OCI-LY3 (cell line): ENCODE measurements around the gene ZNF518B.

Experiments used
- H2AFZ ChIP-seq: fragments of 200-600, 300-600 bp; shearing (Covaris generic); 2 replicates; pipeline ENCODE4 v1.6.0; 2014; ENCODE audit warnings: antibody characterized with exemption, low read depth, low read length
- H3K27ac ChIP-seq: fragments of 200-600, 300-600 bp; sonication (generic); 2 replicates; pipeline ENCODE4 v1.5.1; 2014; ENCODE audit warnings: mild to moderate bottlenecking, low read length, moderate library complexity, mixed read lengths
- H3K27me3 ChIP-seq: fragments of 200-600, 300-600 bp; sonication (generic); 2 replicates; pipeline ENCODE4 v1.6.1; 2014; ENCODE audit warnings: low read depth, low read length, mixed read lengths
- H3K36me3 ChIP-seq: fragments of 200-600, 300-600 bp; sonication (generic); replicated peaks from 2 replicates; pipeline ENCODE3; 2014; ENCODE audit warnings: low read depth, low read length, mixed read lengths
- H3K4me1 ChIP-seq: fragments of 300-600, 200-600 bp; sonication (generic); 2 replicates; pipeline ENCODE4 v1.6.1; 2014; ENCODE audit warnings: low read length, mixed read lengths
- H3K4me2 ChIP-seq: fragments of 200-600, 300-600 bp; sonication (generic); 2 replicates; pipeline ENCODE4 v1.6.1; 2014; ENCODE audit warnings: low read length, mixed read lengths
- H3K4me3 ChIP-seq: fragments of 300-600, 200-600 bp; sonication (generic); 2 replicates; pipeline ENCODE4 v1.5.1; 2014; ENCODE audit warnings: antibody characterized with exemption, mild to moderate bottlenecking, low read length, moderate library complexity
- H3K79me2 ChIP-seq: fragments of 300-600, 200-600 bp; shearing (Covaris generic); 2 replicates; pipeline ENCODE4 v1.6.1; 2014; ENCODE audit warnings: mild to moderate bottlenecking, low read length, mixed read lengths
- H3K9ac ChIP-seq: fragments of 300-600, 200-600 bp; shearing (Covaris generic); 2 replicates; pipeline ENCODE4 v1.6.0; 2014; ENCODE audit warnings: mild to moderate bottlenecking, low read length, moderate library complexity
- H3K9me3 ChIP-seq: fragments of 200-600, 300-600 bp; shearing (Covaris generic); 2 replicates; pipeline ENCODE4 v1.6.1; 2014; ENCODE audit warnings: low read length, mixed read lengths; ENCODE audit not compliant: insufficient read depth
- H4K20me1 ChIP-seq: fragments of 200-600, 300-600 bp; sonication (generic); 2 replicates; pipeline ENCODE4 v1.6.1; 2016; ENCODE audit warnings: low read length, mixed read lengths; ENCODE audit not compliant: insufficient read depth
- EZH2phosphoT487 ChIP-seq: fragments of 200-600 bp; shearing (Covaris generic); IDR thresholded peaks from 2 replicates; pipeline ENCODE4 v1.6.1; 2018; ENCODE audit warnings: antibody characterized with exemption, mixed run types, low read depth
- TF ChIP-seq, protein P1 (sequence below): fragments of 200-600, 300-600 bp; sonication (generic); IDR thresholded peaks from 2 replicates; pipeline ENCODE4 v1.5.1; 2014; ENCODE audit warnings: antibody characterized with exemption, low read length, low read depth

Gene ZNF518B

DNA sequence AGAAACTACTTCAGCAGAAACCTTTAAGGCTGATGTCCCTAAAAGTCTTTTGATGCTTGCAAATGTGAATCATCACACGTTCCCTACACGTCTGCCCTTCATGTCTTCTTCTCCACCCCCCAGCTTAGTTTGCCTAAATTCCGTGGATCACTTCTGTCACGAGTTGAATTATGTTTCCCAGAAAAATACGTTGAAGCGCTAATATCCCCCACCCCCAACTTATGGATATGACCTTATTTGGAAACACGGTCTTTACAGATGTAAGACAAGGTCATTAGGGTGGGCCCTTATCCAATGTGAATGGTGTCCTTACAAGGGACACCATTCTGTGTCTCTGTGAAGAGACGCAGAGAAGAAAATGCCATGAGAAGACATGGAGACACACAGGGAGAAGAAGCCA is 2.1 kb upstream of the ZNF518B start:
- no peaks in the 10 kb centered on the region for H3K9me3 ChIP-seq
- H3K9ac ChIP-seq = no peak overlapping the region
- H3K27ac ChIP-seq = no peak overlapping the region
- H3K36me3 ChIP-seq = no peaks in the 10 kb centered on the region
- H4K20me1 ChIP-seq = no peaks in the 10 kb centered on the region
- no peaks in the 10 kb centered on the region for H3K79me2 ChIP-seq
- H3K4me3 ChIP-seq = no peak overlapping the region
- TF ChIP-seq, protein P1, sequence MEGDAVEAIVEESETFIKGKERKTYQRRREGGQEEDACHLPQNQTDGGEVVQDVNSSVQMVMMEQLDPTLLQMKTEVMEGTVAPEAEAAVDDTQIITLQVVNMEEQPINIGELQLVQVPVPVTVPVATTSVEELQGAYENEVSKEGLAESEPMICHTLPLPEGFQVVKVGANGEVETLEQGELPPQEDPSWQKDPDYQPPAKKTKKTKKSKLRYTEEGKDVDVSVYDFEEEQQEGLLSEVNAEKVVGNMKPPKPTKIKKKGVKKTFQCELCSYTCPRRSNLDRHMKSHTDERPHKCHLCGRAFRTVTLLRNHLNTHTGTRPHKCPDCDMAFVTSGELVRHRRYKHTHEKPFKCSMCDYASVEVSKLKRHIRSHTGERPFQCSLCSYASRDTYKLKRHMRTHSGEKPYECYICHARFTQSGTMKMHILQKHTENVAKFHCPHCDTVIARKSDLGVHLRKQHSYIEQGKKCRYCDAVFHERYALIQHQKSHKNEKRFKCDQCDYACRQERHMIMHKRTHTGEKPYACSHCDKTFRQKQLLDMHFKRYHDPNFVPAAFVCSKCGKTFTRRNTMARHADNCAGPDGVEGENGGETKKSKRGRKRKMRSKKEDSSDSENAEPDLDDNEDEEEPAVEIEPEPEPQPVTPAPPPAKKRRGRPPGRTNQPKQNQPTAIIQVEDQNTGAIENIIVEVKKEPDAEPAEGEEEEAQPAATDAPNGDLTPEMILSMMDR = no peak
- no peak for TF ChIP-seq EZH2phosphoT487
- no peaks in the 10 kb centered on the region for H3K27me3 ChIP-seq
- H2AFZ ChIP-seq = no peak overlapping the region
- no peak overlapping the region for H3K4me2 ChIP-seq
- peaks cover 4% of the 10 kb centered on the region for H3K4me1 ChIP-seq

DNA sequence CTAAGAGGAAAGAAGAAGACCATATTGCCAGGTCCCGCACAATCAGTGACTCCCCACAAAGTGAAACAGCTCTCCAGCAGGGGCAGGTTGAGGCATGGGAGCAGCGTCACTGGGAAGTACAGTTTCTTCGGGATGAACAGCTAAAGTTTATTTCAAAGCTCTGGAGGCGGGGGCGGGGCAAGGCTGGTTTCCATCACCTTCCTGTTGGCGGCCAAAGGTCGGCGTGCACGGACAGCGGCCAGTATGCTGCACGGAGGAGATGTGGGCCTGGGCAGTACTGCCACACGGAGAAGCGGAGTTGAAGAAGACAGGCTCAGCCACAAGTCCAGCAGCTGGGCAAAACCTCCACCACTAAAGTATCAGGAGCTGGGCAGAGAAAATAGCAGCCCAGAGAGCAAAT is 951 bp upstream of the ZNF518B start:
- TF ChIP-seq, protein P1 = no peak
- no peak for TF ChIP-seq EZH2phosphoT487
- H3K27me3 ChIP-seq = no peaks in the 10 kb centered on the region
- H3K4me2 ChIP-seq = no peak overlapping the region
- H3K27ac ChIP-seq = no peak overlapping the region
- no peaks in the 10 kb centered on the region for H4K20me1 ChIP-seq
- H3K4me1 ChIP-seq = peaks cover 4% of the 10 kb centered on the region
- H2AFZ ChIP-seq = no peak overlapping the region
- no peak overlapping the region for H3K9ac ChIP-seq
- H3K36me3 ChIP-seq = no peaks in the 10 kb centered on the region
- no peak overlapping the region for H3K4me3 ChIP-seq
- H3K9me3 ChIP-seq = no peaks in the 10 kb centered on the region
- no peaks in the 10 kb centered on the region for H3K79me2 ChIP-seq

DNA sequence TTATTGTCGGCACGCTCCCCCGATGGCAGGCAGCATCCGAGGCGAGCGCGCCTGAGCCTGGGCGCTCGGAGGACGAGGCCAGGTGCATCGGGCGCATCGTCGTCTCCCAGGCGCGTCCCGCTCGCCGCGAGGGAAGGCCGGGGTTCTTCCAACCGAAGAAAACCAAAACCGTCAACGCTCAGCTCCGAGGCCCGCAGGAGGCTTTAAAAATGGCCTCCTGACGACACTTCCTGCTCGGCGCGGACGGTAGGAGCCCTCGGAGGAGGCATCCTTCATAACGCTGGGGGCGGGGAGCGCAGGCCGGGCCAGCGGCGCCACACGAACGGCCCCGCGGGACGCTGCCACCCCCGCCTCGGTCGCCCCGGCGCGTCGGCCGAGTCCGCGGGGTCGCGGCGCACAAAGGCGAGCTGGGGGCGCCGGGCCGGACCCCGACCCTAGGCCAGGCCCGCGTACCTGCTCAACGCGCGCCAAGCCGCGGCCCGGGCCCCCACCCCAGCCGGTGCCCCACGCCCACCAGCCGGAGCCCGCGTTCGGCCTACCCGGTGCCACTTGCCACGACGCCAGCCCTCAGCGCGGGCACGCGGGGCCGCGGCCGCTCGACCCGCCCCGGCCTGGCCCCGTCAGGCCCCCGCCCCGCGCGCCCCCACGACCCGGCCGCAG is 501 bp downstream of the ZNF518B start:
- H4K20me1 ChIP-seq = no peaks in the 10 kb centered on the region
- H3K27me3 ChIP-seq = no peaks in the 10 kb centered on the region
- no peak overlapping the region for H3K4me3 ChIP-seq
- no peak overlapping the region for H2AFZ ChIP-seq
- no peaks in the 10 kb centered on the region for H3K36me3 ChIP-seq
- H3K4me2 ChIP-seq = no peak overlapping the region
- TF ChIP-seq EZH2phosphoT487 = no peak
- TF ChIP-seq, protein P1 = no peak
- H3K27ac ChIP-seq = no peak overlapping the region
- H3K9ac ChIP-seq = no peak overlapping the region
- no peaks in the 10 kb centered on the region for H3K9me3 ChIP-seq
- peaks cover 4% of the 10 kb centered on the region for H3K4me1 ChIP-seq
- no peaks in the 10 kb centered on the region for H3K79me2 ChIP-seq

DNA sequence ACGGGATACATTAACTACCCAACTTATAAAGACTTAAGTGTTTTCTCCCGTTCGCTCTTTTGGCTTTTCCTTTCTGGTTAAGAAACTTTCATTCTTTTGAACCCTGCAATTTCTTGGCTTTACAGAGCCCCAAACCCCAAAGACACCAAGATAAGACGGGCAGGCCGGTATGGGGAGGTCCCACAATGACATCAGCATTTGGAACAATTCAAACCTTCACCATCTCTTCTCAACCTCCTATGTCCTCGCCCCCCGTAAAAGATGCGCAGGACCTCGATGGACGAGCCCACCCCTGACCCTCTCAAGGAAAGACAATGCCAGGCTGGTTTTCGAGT is 999 bp downstream of the ZNF518B start:
- H3K9me3 ChIP-seq = no peaks in the 10 kb centered on the region
- H3K27ac ChIP-seq = no peak overlapping the region
- H3K4me1 ChIP-seq = peaks cover 4% of the 10 kb centered on the region; the same call in 1 of the 2 replicates
- H3K4me3 ChIP-seq = no peak overlapping the region
- no peak overlapping the region for H3K9ac ChIP-seq
- TF ChIP-seq, protein P1 = no peak
- TF ChIP-seq EZH2phosphoT487 = no peak
- H3K4me2 ChIP-seq = no peak overlapping the region
- no peaks in the 10 kb centered on the region for H4K20me1 ChIP-seq
- no peaks in the 10 kb centered on the region for H3K27me3 ChIP-seq
- no peaks in the 10 kb centered on the region for H3K36me3 ChIP-seq
- no peaks in the 10 kb centered on the region for H3K79me2 ChIP-seq
- no peak overlapping the region for H2AFZ ChIP-seq
